ENCODE data around the gene PARM1. TPM values are rescaled to one million over a fixed set of nuclear protein-coding genes. Genes with fewer than 3 reads are reported as not detected.

The PARM1 gene
- total and polyA plus RNA-seq, 9 of the 15 experiments (the other 6 are each of a cell fraction or from before 2014, with no cell fraction given): 0.07 TPM; not detected in 8

DNA sequence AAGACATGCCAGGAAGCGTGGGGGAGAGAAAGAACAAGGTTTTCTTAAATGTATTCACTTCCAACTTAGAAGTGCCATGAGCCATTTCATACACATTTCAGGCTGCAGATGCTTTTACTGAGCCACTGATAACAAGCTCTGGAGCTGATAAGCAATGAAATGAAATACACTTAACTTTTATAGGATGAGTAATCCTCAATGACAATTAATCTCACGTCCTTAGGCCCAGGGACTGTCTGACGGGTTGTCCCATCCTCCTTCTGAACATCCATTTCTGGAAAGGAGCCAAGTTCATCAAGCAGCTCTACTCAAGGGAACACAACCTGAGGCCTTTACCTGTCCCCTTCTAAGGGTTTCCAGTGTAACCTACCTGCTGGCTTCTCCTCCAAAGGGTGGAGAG is 121.2 kb downstream of the PARM1 start:
- Histone ChIP-seq H3K27ac (ENCODE audit: extremely low read depth, low read depth, low read length) (no peak overlapping the region), H3K27me3 (ENCODE audit: control insufficient read depth in 2 of 2, insufficient read depth in 2 of 2, low read length in 2 of 2) (peaks cover 2 to 20% of the 10 kb centered on the region in 2 experiments; a peak in 4 of 5 replicates), H3K79me2 (ENCODE audit: control insufficient read depth, insufficient read depth, low read length) (no peaks in the 10 kb centered on the region), H3K4me2 (ENCODE audit: insufficient read depth, low read length) (no peak overlapping the region), H3K36me3 (ENCODE audit: control insufficient read depth, insufficient read depth, low read length) (no peaks in the 10 kb centered on the region), H4K20me1 (replicated peaks; ENCODE audit: control insufficient read depth, insufficient read depth, low read length) (no peaks in the 10 kb centered on the region), H3K9ac (ENCODE audit: insufficient read depth in 1 of 2, low read depth in 2 of 2, low read length in 2 of 2) (no peak overlapping the region), H3K4me3 (no peak overlapping the region), H2AFZ (ENCODE audit: low read depth, low read length) (no peak overlapping the region), H3K4me1 (replicated peaks in 1 of 2; ENCODE audit: control insufficient read depth in 2 of 2, insufficient read depth in 2 of 2, low read length in 2 of 2) (no peaks in the 10 kb centered on the region), H3K9me3 (replicated peaks; ENCODE audit: control insufficient read depth, insufficient read depth, low read depth, low read length) (no peaks in the 10 kb centered on the region), H3K9me1 (ENCODE audit: control insufficient read depth, insufficient read depth, low read length) (no peaks in the 10 kb centered on the region)
- intact Hi-C loops (cut with micrococcal nuclease): no loop called here
- in situ Hi-C loops (cut with MboI): no loop called here
- WGBS (ENCODE audit: insufficient coverage, low coverage, missing lambda C conversion rate): 0% methylated on average over 3 of the region's 3 CpGs
- ATAC-seq (no peak), FAIRE-seq (no peak), DNase-seq (ENCODE audit: extremely low read depth in 1 of 4, low spot score in 3 of 4) (no peak)
- CTCF ChIA-PET (ENCODE audit: low intra/inter-chr PET ratio): no interaction called here
- POLR2A ChIA-PET: no interaction called here
- no TSS peak for BruUV-seq (replicated peaks)
- TF ChIP-seq SNIP1 (IDR thresholded peaks at IDR 0.05; ENCODE audit: low read depth): no peak
- TF ChIP-seq, protein P1, sequence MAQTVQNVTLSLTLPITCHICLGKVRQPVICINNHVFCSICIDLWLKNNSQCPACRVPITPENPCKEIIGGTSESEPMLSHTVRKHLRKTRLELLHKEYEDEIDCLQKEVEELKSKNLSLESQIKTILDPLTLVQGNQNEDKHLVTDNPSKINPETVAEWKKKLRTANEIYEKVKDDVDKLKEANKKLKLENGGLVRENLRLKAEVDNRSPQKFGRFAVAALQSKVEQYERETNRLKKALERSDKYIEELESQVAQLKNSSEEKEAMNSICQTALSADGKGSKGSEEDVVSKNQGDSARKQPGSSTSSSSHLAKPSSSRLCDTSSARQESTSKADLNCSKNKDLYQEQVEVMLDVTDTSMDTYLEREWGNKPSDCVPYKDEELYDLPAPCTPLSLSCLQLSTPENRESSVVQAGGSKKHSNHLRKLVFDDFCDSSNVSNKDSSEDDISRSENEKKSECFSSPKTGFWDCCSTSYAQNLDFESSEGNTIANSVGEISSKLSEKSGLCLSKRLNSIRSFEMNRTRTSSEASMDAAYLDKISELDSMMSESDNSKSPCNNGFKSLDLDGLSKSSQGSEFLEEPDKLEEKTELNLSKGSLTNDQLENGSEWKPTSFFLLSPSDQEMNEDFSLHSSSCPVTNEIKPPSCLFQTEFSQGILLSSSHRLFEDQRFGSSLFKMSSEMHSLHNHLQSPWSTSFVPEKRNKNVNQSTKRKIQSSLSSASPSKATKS (CRISPR knock-in tag; IDR thresholded peaks at IDR 0.05): no peak
- TF ChIP-seq, protein P2, sequence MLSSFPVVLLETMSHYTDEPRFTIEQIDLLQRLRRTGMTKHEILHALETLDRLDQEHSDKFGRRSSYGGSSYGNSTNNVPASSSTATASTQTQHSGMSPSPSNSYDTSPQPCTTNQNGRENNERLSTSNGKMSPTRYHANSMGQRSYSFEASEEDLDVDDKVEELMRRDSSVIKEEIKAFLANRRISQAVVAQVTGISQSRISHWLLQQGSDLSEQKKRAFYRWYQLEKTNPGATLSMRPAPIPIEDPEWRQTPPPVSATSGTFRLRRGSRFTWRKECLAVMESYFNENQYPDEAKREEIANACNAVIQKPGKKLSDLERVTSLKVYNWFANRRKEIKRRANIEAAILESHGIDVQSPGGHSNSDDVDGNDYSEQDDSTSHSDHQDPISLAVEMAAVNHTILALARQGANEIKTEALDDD (IDR thresholded peaks at IDR 0.05): no peak
- TF ChIP-seq, protein P3, sequence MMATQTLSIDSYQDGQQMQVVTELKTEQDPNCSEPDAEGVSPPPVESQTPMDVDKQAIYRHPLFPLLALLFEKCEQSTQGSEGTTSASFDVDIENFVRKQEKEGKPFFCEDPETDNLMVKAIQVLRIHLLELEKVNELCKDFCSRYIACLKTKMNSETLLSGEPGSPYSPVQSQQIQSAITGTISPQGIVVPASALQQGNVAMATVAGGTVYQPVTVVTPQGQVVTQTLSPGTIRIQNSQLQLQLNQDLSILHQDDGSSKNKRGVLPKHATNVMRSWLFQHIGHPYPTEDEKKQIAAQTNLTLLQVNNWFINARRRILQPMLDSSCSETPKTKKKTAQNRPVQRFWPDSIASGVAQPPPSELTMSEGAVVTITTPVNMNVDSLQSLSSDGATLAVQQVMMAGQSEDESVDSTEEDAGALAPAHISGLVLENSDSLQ (IDR thresholded peaks at IDR 0.05): no peak
- no peak for TF ChIP-seq FUS (optimal IDR thresholded peaks at IDR 0.05; ENCODE audit: low read depth, low read length)
- no peak for TF ChIP-seq NCOA2 (IDR thresholded peaks at IDR 0.05; ENCODE audit: partially characterized antibody in 2 of 2)
- no peak for TF ChIP-seq CBX5 (IDR thresholded peaks at IDR 0.05; ENCODE audit: borderline replicate concordance, low read depth)
- TF ChIP-seq, protein P4, sequence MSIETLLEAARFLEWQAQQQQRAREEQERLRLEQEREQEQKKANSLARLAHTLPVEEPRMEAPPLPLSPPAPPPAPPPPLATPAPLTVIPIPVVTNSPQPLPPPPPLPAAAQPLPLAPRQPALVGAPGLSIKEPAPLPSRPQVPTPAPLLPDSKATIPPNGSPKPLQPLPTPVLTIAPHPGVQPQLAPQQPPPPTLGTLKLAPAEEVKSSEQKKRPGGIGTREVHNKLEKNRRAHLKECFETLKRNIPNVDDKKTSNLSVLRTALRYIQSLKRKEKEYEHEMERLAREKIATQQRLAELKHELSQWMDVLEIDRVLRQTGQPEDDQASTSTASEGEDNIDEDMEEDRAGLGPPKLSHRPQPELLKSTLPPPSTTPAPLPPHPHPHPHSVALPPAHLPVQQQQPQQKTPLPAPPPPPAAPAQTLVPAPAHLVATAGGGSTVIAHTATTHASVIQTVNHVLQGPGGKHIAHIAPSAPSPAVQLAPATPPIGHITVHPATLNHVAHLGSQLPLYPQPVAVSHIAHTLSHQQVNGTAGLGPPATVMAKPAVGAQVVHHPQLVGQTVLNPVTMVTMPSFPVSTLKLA (conservative IDR thresholded peaks at IDR 0.05): no peak
- no peak for TF ChIP-seq SMAD2 (IDR thresholded peaks at IDR 0.05; ENCODE audit: low read depth, low read length)
- no peak for TF ChIP-seq RBBP5 (IDR thresholded peaks at IDR 0.05; ENCODE audit: borderline replicate concordance, insufficient read depth, low read length, poor library complexity, severe bottlenecking)
- no peak for TF ChIP-seq ZNF239 (CRISPR knock-in tag; IDR thresholded peaks at IDR 0.05)
- no peak for TF ChIP-seq SREBF2 (CRISPR knock-in tag; IDR thresholded peaks at IDR 0.05)
